WERI-Rb-1 (cell line): ENCODE data around the gene RFWD3.

Experiments
- DNase-seq: peaks from one replicate; pipeline ENCODE4 v3.0.0-alpha.2; 2020
- H3K27ac ChIP-seq: fragments of 250-450 bp; sonication (Bioruptor Pico); 2 replicates; pipeline ENCODE4 v1.5.1; 2020; ENCODE audit warnings: mild to moderate bottlenecking, moderate library complexity
- H3K27me3 ChIP-seq: fragments of 250-450 bp; sonication (Bioruptor Pico); 2 replicates; pipeline ENCODE4 v1.5.1; 2021; ENCODE audit warnings: mild to moderate bottlenecking, low read depth, moderate library complexity; ENCODE audit not compliant: insufficient read depth, severe bottlenecking
- H3K36me3 ChIP-seq: fragments of 250-450 bp; sonication (Bioruptor Pico); 2 replicates; pipeline ENCODE4 v1.5.1; 2020; ENCODE audit warnings: mild to moderate bottlenecking, moderate library complexity
- H3K4me3 ChIP-seq: 2 replicates; pipeline ENCODE4 v1.5.1; 2011; ENCODE audit warnings: low read depth, mild to moderate bottlenecking, control low read depth, low read length
- H3K9me3 ChIP-seq: fragments of 250-450 bp; sonication (Bioruptor Pico); 2 replicates; pipeline ENCODE4 v1.5.1; 2021; ENCODE audit warnings: mild to moderate bottlenecking, moderate library complexity; ENCODE audit not compliant: severe bottlenecking
- CTCF ChIP-seq: IDR thresholded peaks from 2 replicates; pipeline ENCODE4 v1.5.1; 2011; ENCODE audit warnings: low read depth, mild to moderate bottlenecking, control low read depth, inconsistent platforms, low read length

The RFWD3 gene

GRCh38 chr16:74605746-74606520 lies 60.7 kb downstream of the RFWD3 start:
- H3K36me3 ChIP-seq, result peaks cover 2% of the 10 kb centered on the region; the same call in 1 of the 2 replicates
- H3K27ac ChIP-seq, result peak overlapping the region; percentile 93
- H3K27me3 ChIP-seq, result no peaks in the 10 kb centered on the region
- no peaks in the 10 kb centered on the region for H3K9me3 ChIP-seq
- TF ChIP-seq CTCF, result no peak
- DNase-seq, result no peak
- H3K4me3 ChIP-seq, result peak overlapping the region; percentile 95

GRCh38 chr16:74605332-74605731 lies 61.3 kb downstream of the RFWD3 start:
- Histone ChIP-seq H3K27ac (no peak overlapping the region), H3K9me3 (no peaks in the 10 kb centered on the region), H3K27me3 (no peaks in the 10 kb centered on the region), H3K4me3 (no peak overlapping the region), H3K36me3 (peaks cover 2% of the 10 kb centered on the region; the same call in 1 of the 2 replicates)
- DNase-seq, result no peak
- TF ChIP-seq CTCF, result no peak

GRCh38 chr16:74603848-74604247 lies 62.8 kb downstream of the RFWD3 start:
- H3K9me3 ChIP-seq, result no peaks in the 10 kb centered on the region
- no peaks in the 10 kb centered on the region for H3K27me3 ChIP-seq
- H3K36me3 ChIP-seq, result peaks cover 4% of the 10 kb centered on the region
- no peak for DNase-seq
- no peak for TF ChIP-seq CTCF
- no peak overlapping the region for H3K27ac ChIP-seq
- H3K4me3 ChIP-seq, result no peak overlapping the region

- no peak overlapping the region for H3K4me3 ChIP-seq
- peaks cover 2% of the 10 kb centered on the region; the same call in 1 of the 2 replicates for H3K36me3 ChIP-seq
- TF ChIP-seq CTCF, result no peak
- H3K27me3 ChIP-seq, result no peaks in the 10 kb centered on the region
- no peaks in the 10 kb centered on the region for H3K9me3 ChIP-seq
- DNase-seq, result no peak
- H3K27ac ChIP-seq, result no peak overlapping the region
Measured at GRCh38 chr16:74601126-74601871, 65.4 kb downstream of the RFWD3 start.

GRCh38 chr16:74596586-74596985 lies 70.1 kb downstream of the RFWD3 start:
- no peak overlapping the region for H3K27ac ChIP-seq
- H3K36me3 ChIP-seq, result peaks cover 4% of the 10 kb centered on the region; the same call in 1 of the 2 replicates
- H3K9me3 ChIP-seq, result no peaks in the 10 kb centered on the region
- no peak overlapping the region for H3K4me3 ChIP-seq
- DNase-seq, result no peak
- no peaks in the 10 kb centered on the region for H3K27me3 ChIP-seq
- TF ChIP-seq CTCF, result no peak
